C4-2B (cell line): ENCODE measurements around the gene ERC1.

Source experiments
- H3K27ac ChIP-seq: fragments of 450-650 bp; 2 replicates; pipeline ENCODE4 v1.5.1; 2017
- CTCF ChIP-seq: fragments of 450-650 bp; conservative IDR thresholded peaks from 2 replicates; pipeline ENCODE4 v1.5.1; 2017; ENCODE audit warnings: mild to moderate bottlenecking
- ZFX ChIP-seq: fragments of 450-650 bp; IDR thresholded peaks from 2 replicates; pipeline ENCODE4 v1.6.1; 2017

Gene ERC1

GRCh38 chr12:1007276-1007675 is 16.3 kb downstream of the ERC1 start:
- no peak overlapping the region for H3K27ac ChIP-seq
- TF ChIP-seq ZFX, result no peak

GRCh38 chr12:1007994-1008393 is 17.0 kb downstream of the ERC1 start:
- TF ChIP-seq CTCF, result no peak
- no peak for TF ChIP-seq ZFX
- no peak overlapping the region for H3K27ac ChIP-seq

- TF ChIP-seq ZFX, result no peak
- no peak for TF ChIP-seq CTCF
- no peak overlapping the region for H3K27ac ChIP-seq
These were observed 20.1 kb downstream of the ERC1 start for GRCh38 chr12:1011091-1011490.

GRCh38 chr12:1013618-1014489 is 22.8 kb downstream of the ERC1 start:
- TF ChIP-seq CTCF, result no peak
- no peak for TF ChIP-seq ZFX
- H3K27ac ChIP-seq, result no peak overlapping the region

- no peak for TF ChIP-seq ZFX
- no peak for TF ChIP-seq CTCF
- H3K27ac ChIP-seq, result no peak overlapping the region
These were observed 28.3 kb downstream of the ERC1 start for GRCh38 chr12:1019283-1019682.

DNA sequence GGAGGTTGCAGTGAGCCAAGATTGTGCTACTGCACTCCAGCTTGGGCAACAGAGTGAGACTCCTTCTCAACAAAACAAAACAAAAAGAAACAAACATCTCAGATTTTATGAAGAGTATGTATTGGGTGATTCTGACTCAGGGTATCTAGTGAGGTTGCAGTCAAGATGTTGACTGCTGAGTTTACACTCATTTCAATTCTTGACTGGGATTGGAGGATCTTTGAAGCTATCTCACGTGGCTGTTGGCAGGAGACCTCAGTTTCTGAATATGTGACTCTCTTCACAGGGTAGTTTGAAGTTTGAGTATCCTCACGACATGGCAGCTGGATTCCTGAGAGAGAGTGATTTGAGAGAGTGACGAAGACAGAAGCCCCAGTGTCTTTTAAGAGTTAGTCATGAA is 29.4 kb downstream of the ERC1 start:
- TF ChIP-seq CTCF (no peak), ZFX (no peak)
- H3K27ac ChIP-seq, result no peak overlapping the region

GRCh38 chr12:1022032-1022970 is 31.3 kb downstream of the ERC1 start:
- TF ChIP-seq CTCF (no peak), ZFX (no peak)
- H3K27ac ChIP-seq, result no peak overlapping the region
